GM06990 (cell line): ENCODE data around the gene IGFBP3.
A peak's percentile ranks its signal among the peaks of the same experiment; 100 is the strongest.

Source experiments
- DNase-seq: peaks from one replicate; pipeline ENCODE4 v3.0.0-alpha.2; 2011; ENCODE audit not compliant: insufficient read length; ENCODE audit errors: extremely low read depth
- H3K27me3 ChIP-seq: replicated peaks from 2 replicates; pipeline ENCODE4 v1.6.0; 2011; ENCODE audit warnings: low read length; ENCODE audit not compliant: control insufficient read depth, insufficient read depth
- H3K36me3 ChIP-seq: 2 replicates; pipeline ENCODE4 v1.5.1; 2011; ENCODE audit warnings: low read length; ENCODE audit not compliant: control insufficient read depth, insufficient read depth
- H3K4me3 ChIP-seq: replicated peaks from 2 replicates; pipeline ENCODE4 v1.5.1; 2011; ENCODE audit warnings: low read depth, mild to moderate bottlenecking, control low read depth, low read length
- CTCF ChIP-seq: IDR thresholded peaks from 2 replicates; pipeline ENCODE4 v1.5.1; 2011; ENCODE audit warnings: low read length, control low read depth, mild to moderate bottlenecking, inconsistent platforms; ENCODE audit not compliant: insufficient read depth, poor library complexity, severe bottlenecking

IGFBP3 gene

DNA sequence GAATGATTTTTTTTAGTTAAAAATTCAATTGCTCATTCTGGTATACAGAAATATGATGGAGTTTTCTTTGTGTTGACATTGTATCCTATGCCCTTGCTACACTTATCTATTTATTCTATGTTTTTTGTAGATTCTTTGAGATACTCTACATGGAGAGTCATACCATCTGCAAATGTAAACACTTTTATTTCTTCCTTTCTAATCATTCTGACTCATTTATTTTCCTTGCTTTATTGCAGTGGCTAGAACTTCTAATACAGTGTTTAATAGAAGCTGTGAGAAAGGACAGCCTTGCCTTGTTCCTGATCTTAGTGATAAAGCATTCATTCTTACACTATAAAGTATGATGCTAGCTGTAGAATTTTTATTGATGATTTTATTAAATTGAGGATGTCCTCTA lies 9.9 kb upstream of the IGFBP3 start:
- DNase-seq, result no peak
- H3K4me3 ChIP-seq, result no peak overlapping the region
- TF ChIP-seq CTCF, result no peak
- no peaks in the 10 kb centered on the region for H3K27me3 ChIP-seq
- H3K36me3 ChIP-seq, result no peaks in the 10 kb centered on the region

GRCh38 chr7:45927721-45928120 lies 6.6 kb upstream of the IGFBP3 start:
- TF ChIP-seq CTCF, result no peak
- H3K27me3 ChIP-seq, result no peaks in the 10 kb centered on the region
- H3K36me3 ChIP-seq, result no peaks in the 10 kb centered on the region
- no peak overlapping the region for H3K4me3 ChIP-seq
- DNase-seq, result no peak

- H3K4me3 ChIP-seq, result no peak overlapping the region
- no peak for DNase-seq
- TF ChIP-seq CTCF, result no peak
- peaks cover 3% of the 10 kb centered on the region; the same call in 1 of the 2 replicates for H3K27me3 ChIP-seq
- H3K36me3 ChIP-seq, result no peaks in the 10 kb centered on the region
Observed at GRCh38 chr7:45924283-45924682, 3.2 kb upstream of the IGFBP3 start.

DNA sequence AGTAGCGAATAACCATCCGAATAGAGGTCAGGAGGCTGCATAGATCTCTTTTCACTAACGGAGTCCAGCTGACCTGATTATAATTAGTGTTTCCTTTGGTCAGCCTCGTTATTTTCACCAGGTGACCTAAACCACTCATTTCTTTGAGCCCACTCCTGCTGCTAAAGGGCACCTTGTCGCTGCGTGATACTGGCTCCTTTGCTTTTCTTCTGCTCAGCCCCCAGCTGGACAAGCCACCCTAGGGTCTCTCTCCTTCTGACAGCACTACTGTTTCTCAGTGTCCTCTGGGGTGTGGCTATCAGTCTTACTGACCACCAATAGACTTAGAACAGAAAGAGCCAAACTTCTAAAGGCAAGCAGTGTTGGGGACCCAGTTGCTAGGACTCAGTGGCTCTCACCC lies 2.7 kb upstream of the IGFBP3 start:
- no peaks in the 10 kb centered on the region for H3K36me3 ChIP-seq
- no peak for TF ChIP-seq CTCF
- peaks cover 3% of the 10 kb centered on the region; the same call in 1 of the 2 replicates for H3K27me3 ChIP-seq
- DNase-seq, result no peak
- no peak overlapping the region for H3K4me3 ChIP-seq

GRCh38 chr7:45923290-45923689 lies 2.2 kb upstream of the IGFBP3 start:
- DNase-seq, result peak; percentile 39
- TF ChIP-seq CTCF, result peak; percentile 93
- Histone ChIP-seq H3K4me3 (no peak overlapping the region), H3K27me3 (peaks cover 3% of the 10 kb centered on the region), H3K36me3 (no peaks in the 10 kb centered on the region)

DNA sequence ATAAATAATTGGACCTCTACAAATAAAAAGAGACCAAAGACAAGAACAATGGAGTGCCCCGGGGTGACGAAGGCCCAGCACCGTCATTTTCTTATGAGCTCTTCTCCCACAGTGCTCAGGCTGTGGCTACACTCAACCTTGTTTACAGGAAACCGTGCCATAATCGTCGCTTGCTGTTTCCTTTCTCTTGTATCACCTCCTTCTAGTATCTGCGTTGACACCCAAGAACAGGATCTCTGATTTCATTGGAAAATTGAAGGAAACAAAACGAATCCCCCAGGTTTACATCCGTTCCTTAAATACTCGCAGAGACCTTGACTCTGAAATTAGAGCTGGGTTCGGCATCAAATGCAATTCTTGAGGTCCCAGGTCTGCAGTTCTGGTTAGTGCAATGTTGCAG lies 1.7 kb upstream of the IGFBP3 start:
- no peak for TF ChIP-seq CTCF
- H3K27me3 ChIP-seq, result peaks cover 3% of the 10 kb centered on the region
- H3K4me3 ChIP-seq, result 0 out of 2 replicates have a peak overlapping the region, but pooled peaks have one; percentile 8
- H3K36me3 ChIP-seq, result no peaks in the 10 kb centered on the region
- DNase-seq, result no peak
